ENCODE data around the gene KIF1B. TPM values are rescaled to one million over a fixed set of nuclear protein-coding genes. Genes with fewer than 3 reads are reported as not detected.
A peak's percentile ranks its signal among the peaks of the same experiment; 100 is the strongest.

KIF1B gene
- total RNA-seq, 1 experiment from 2014 or later, result 33.0 TPM

DNA sequence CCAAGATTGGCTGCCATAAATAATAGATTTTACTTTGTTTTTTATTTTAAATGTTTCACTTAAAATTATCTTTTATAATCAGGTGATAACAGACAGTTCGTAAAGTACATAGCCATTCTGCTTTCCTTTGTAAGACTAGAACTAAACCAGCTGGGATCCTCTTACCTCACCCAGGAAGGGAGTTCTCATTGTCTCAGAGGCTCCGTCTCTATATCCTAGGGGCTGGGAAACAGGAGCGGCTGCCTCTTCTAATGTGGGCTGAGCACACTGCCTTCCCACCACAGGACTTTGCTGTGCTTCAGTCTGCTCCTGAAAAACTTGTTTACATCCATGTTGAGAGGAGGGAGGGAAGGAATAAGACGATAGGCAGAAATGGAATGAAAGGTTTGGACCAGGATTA is 142.9 kb downstream of the KIF1B start:
- no peaks in the 10 kb centered on the region for H3K36me3 ChIP-seq (ENCODE audit: control insufficient read depth, insufficient read depth, low read length)
- H3K4me3 ChIP-seq (ENCODE audit: low read depth in 2 of 2, low read length in 2 of 2), result no peak overlapping the region
- intact Hi-C loops (cut with micrococcal nuclease; ENCODE audit: unreplicated experiment), result no loop called here
- no peaks in the 10 kb centered on the region for H3K4me1 ChIP-seq (ENCODE audit: control insufficient read depth, insufficient read depth, low read length)
- no TSS peak for BruUV-seq (replicated peaks)
- TF ChIP-seq TCF7L2 (IDR thresholded peaks at IDR 0.05; ENCODE audit: low read depth, low read length) (no peak), POLR2AphosphoS5 (IDR thresholded peaks at IDR 0.05; ENCODE audit: low read depth, low read length) (no peak)
- TF ChIP-seq, protein P1, sequence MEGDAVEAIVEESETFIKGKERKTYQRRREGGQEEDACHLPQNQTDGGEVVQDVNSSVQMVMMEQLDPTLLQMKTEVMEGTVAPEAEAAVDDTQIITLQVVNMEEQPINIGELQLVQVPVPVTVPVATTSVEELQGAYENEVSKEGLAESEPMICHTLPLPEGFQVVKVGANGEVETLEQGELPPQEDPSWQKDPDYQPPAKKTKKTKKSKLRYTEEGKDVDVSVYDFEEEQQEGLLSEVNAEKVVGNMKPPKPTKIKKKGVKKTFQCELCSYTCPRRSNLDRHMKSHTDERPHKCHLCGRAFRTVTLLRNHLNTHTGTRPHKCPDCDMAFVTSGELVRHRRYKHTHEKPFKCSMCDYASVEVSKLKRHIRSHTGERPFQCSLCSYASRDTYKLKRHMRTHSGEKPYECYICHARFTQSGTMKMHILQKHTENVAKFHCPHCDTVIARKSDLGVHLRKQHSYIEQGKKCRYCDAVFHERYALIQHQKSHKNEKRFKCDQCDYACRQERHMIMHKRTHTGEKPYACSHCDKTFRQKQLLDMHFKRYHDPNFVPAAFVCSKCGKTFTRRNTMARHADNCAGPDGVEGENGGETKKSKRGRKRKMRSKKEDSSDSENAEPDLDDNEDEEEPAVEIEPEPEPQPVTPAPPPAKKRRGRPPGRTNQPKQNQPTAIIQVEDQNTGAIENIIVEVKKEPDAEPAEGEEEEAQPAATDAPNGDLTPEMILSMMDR (IDR thresholded peaks at IDR 0.05), result no peak
- TF ChIP-seq, protein P2, sequence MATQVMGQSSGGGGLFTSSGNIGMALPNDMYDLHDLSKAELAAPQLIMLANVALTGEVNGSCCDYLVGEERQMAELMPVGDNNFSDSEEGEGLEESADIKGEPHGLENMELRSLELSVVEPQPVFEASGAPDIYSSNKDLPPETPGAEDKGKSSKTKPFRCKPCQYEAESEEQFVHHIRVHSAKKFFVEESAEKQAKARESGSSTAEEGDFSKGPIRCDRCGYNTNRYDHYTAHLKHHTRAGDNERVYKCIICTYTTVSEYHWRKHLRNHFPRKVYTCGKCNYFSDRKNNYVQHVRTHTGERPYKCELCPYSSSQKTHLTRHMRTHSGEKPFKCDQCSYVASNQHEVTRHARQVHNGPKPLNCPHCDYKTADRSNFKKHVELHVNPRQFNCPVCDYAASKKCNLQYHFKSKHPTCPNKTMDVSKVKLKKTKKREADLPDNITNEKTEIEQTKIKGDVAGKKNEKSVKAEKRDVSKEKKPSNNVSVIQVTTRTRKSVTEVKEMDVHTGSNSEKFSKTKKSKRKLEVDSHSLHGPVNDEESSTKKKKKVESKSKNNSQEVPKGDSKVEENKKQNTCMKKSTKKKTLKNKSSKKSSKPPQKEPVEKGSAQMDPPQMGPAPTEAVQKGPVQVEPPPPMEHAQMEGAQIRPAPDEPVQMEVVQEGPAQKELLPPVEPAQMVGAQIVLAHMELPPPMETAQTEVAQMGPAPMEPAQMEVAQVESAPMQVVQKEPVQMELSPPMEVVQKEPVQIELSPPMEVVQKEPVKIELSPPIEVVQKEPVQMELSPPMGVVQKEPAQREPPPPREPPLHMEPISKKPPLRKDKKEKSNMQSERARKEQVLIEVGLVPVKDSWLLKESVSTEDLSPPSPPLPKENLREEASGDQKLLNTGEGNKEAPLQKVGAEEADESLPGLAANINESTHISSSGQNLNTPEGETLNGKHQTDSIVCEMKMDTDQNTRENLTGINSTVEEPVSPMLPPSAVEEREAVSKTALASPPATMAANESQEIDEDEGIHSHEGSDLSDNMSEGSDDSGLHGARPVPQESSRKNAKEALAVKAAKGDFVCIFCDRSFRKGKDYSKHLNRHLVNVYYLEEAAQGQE (IDR thresholded peaks at IDR 0.05; ENCODE audit: insufficient read depth in 1 of 2, low read depth in 2 of 2, low read length in 1 of 2), result no peak
- H3K9me3 ChIP-seq (ENCODE audit: control insufficient read depth, insufficient read depth, low read depth, low read length), result no peaks in the 10 kb centered on the region
- POLR2A ChIA-PET, result no interaction called here
- no peak overlapping the region for H3K27ac ChIP-seq (ENCODE audit: low read length)
- DNase-seq (ENCODE audit: low read depth, low spot score), result no peak
- CTCF ChIA-PET, result no interaction called here
- no peaks in the 10 kb centered on the region for H3K27me3 ChIP-seq (ENCODE audit: control insufficient read depth, insufficient read depth, low read length)
- in situ Hi-C loops (cut with HindIII; ENCODE audit: low pct_unique_long_range_greater_than_20kb, low sequenced_read_pairs), result no loop called here
- ATAC-seq, result no peak

DNA sequence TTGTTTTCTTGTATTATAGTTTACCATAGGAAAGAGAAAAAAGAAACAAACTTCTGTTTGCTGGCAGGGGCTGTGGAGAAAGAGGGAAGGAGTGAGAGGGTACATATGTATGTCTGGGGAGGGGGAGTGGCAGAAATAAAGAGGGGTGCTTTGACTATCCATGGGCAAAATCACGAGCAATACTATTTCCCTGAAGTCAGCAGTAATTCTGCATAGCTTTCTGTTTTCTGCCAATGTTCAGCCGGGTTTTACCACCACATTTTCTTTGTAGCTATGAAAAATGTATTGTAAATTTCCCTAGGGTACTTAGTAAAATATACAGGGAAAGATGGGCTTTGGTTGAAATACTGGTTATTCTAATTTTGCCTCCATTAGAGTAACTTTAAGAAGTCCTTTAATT is 143.3 kb downstream of the KIF1B start:
- intact Hi-C loops (cut with micrococcal nuclease; ENCODE audit: unreplicated experiment), result no loop called here
- ChIA-PET CTCF (no interaction called here), POLR2A (no interaction called here)
- TSS peak; percentile 23 for BruUV-seq (replicated peaks)
- ATAC-seq, result no peak
- no peaks in the 10 kb centered on the region for H3K27me3 ChIP-seq (ENCODE audit: control insufficient read depth, insufficient read depth, low read length)
- H3K4me3 ChIP-seq (ENCODE audit: low read depth in 2 of 2, low read length in 2 of 2), result no peak overlapping the region
- in situ Hi-C loops (cut with HindIII; ENCODE audit: low pct_unique_long_range_greater_than_20kb, low sequenced_read_pairs), result no loop called here
- TF ChIP-seq TCF7L2 (IDR thresholded peaks at IDR 0.05; ENCODE audit: low read depth, low read length) (no peak), SIN3A (IDR thresholded peaks at IDR 0.05; ENCODE audit: borderline replicate concordance, insufficient read depth, low read depth, low read length) (no peak), POLR2AphosphoS5 (IDR thresholded peaks at IDR 0.05; ENCODE audit: low read depth, low read length) (no peak)
- TF ChIP-seq, protein P2 (IDR thresholded peaks at IDR 0.05; ENCODE audit: insufficient read depth in 1 of 2, low read depth in 2 of 2, low read length in 1 of 2), result no peak
- TF ChIP-seq, protein P1 (IDR thresholded peaks at IDR 0.05), result no peak
- no peaks in the 10 kb centered on the region for H3K9me3 ChIP-seq (ENCODE audit: control insufficient read depth, insufficient read depth, low read depth, low read length)
- no peaks in the 10 kb centered on the region for H3K36me3 ChIP-seq (ENCODE audit: control insufficient read depth, insufficient read depth, low read length)
- no peak for DNase-seq (ENCODE audit: low read depth, low spot score)
- no peaks in the 10 kb centered on the region for H3K4me1 ChIP-seq (ENCODE audit: control insufficient read depth, insufficient read depth, low read length)
- H3K27ac ChIP-seq (ENCODE audit: low read length), result no peak overlapping the region

All from Panc1 (cell line).